ENCODE data around the gene NKAIN4.

- TF ChIP-seq, protein P1, sequence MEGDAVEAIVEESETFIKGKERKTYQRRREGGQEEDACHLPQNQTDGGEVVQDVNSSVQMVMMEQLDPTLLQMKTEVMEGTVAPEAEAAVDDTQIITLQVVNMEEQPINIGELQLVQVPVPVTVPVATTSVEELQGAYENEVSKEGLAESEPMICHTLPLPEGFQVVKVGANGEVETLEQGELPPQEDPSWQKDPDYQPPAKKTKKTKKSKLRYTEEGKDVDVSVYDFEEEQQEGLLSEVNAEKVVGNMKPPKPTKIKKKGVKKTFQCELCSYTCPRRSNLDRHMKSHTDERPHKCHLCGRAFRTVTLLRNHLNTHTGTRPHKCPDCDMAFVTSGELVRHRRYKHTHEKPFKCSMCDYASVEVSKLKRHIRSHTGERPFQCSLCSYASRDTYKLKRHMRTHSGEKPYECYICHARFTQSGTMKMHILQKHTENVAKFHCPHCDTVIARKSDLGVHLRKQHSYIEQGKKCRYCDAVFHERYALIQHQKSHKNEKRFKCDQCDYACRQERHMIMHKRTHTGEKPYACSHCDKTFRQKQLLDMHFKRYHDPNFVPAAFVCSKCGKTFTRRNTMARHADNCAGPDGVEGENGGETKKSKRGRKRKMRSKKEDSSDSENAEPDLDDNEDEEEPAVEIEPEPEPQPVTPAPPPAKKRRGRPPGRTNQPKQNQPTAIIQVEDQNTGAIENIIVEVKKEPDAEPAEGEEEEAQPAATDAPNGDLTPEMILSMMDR (conservative IDR thresholded peaks at IDR 0.05; ENCODE audit: low read depth in 2 of 2), result no peak
- TF ChIP-seq CREB1 (CRISPR knock-in tag; IDR thresholded peaks at IDR 0.05; ENCODE audit: low read depth) (no peak), POLR2AphosphoS5 (IDR thresholded peaks at IDR 0.05; ENCODE audit: low read depth) (no peak)
- TF ChIP-seq, protein P2, sequence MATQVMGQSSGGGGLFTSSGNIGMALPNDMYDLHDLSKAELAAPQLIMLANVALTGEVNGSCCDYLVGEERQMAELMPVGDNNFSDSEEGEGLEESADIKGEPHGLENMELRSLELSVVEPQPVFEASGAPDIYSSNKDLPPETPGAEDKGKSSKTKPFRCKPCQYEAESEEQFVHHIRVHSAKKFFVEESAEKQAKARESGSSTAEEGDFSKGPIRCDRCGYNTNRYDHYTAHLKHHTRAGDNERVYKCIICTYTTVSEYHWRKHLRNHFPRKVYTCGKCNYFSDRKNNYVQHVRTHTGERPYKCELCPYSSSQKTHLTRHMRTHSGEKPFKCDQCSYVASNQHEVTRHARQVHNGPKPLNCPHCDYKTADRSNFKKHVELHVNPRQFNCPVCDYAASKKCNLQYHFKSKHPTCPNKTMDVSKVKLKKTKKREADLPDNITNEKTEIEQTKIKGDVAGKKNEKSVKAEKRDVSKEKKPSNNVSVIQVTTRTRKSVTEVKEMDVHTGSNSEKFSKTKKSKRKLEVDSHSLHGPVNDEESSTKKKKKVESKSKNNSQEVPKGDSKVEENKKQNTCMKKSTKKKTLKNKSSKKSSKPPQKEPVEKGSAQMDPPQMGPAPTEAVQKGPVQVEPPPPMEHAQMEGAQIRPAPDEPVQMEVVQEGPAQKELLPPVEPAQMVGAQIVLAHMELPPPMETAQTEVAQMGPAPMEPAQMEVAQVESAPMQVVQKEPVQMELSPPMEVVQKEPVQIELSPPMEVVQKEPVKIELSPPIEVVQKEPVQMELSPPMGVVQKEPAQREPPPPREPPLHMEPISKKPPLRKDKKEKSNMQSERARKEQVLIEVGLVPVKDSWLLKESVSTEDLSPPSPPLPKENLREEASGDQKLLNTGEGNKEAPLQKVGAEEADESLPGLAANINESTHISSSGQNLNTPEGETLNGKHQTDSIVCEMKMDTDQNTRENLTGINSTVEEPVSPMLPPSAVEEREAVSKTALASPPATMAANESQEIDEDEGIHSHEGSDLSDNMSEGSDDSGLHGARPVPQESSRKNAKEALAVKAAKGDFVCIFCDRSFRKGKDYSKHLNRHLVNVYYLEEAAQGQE (IDR thresholded peaks at IDR 0.05; ENCODE audit: unreplicated experiment), result no peak
Observed at GRCh38 chr20:63198606-63199005, 55.7 kb downstream of the NKAIN4 start.
